CD4-positive, alpha-beta T cell treated with Interleukin-6 for 4 hours (primary cell): ENCODE results near the gene ZNF865.
"Not testable (repeated sequence)": the region's sequence is repeated elsewhere in the genome, so short reads cannot be mapped to it uniquely, and the experiment has no call there.

ENCODE experiments used
- DNase-seq: peaks from one replicate; pipeline ENCODE4 v3.0.0-alpha.2; 2020; ENCODE audit warnings: mixed read lengths

The ZNF865 gene

GRCh38 chr19:55605637-55606470 lies at the start of gene ZNF865:
Gene ZNF865, plus strand, starts transcription at chr19:55605647. Its CDS starts 7,972 bp downstream, at chr19:55613619.
- DNase-seq = peak; percentile 74

GRCh38 chr19:55559684-55560083 lies 45.8 kb upstream of the ZNF865 start:
- no peak for DNase-seq

GRCh38 chr19:55563261-55563690 lies 42.2 kb upstream of the ZNF865 start:
- no peak for DNase-seq

GRCh38 chr19:55566823-55567222 lies 38.6 kb upstream of the ZNF865 start:
- no peak for DNase-seq

- DNase-seq = no peak
These were observed 37.6 kb upstream of the ZNF865 start for GRCh38 chr19:55567708-55568328.

- not testable (repeated sequence) for DNase-seq
These were observed 36.0 kb upstream of the ZNF865 start for GRCh38 chr19:55569477-55569876.

GRCh38 chr19:55573929-55574328 lies 31.5 kb upstream of the ZNF865 start:
- not testable (repeated sequence) for DNase-seq

- no peak for DNase-seq
These were observed 28.7 kb upstream of the ZNF865 start for GRCh38 chr19:55576746-55577145.

- DNase-seq = no peak
These were observed 27.3 kb upstream of the ZNF865 start for GRCh38 chr19:55578031-55578760.

GRCh38 chr19:55578761-55579747 lies 26.4 kb upstream of the ZNF865 start:
- no peak for DNase-seq

- DNase-seq = peak; percentile 9
These were observed 25.5 kb upstream of the ZNF865 start for GRCh38 chr19:55579766-55580621.

- peak; percentile 77 for DNase-seq
These were observed 24.8 kb upstream of the ZNF865 start, which contains the start of gene ZNF579 for GRCh38 chr19:55580628-55581144. Gene ZNF579, minus strand, starts transcription at chr19:55580848. Its CDS starts 1,209 bp downstream, at chr19:55579639.

GRCh38 chr19:55581145-55581822 lies 24.2 kb upstream of the ZNF865 start:
- DNase-seq = peak; percentile 32

GRCh38 chr19:55581823-55582223 lies 23.6 kb upstream of the ZNF865 start:
- DNase-seq = no peak

GRCh38 chr19:55582284-55582683 lies 23.2 kb upstream of the ZNF865 start:
- not testable (repeated sequence) for DNase-seq

- not testable (repeated sequence) for DNase-seq
These were observed 21.6 kb upstream of the ZNF865 start for GRCh38 chr19:55583897-55584296.

GRCh38 chr19:55584871-55585270 lies 20.6 kb upstream of the ZNF865 start:
- DNase-seq = no peak

GRCh38 chr19:55585658-55586339 lies 19.6 kb upstream of the ZNF865 start:
- DNase-seq = peak; percentile 79

- peak; percentile 90 for DNase-seq
These were observed 18.3 kb upstream of the ZNF865 start for GRCh38 chr19:55586976-55587668.
